Left hindlimb (tissue), 1 donor: ENCODE results near the gene EXOSC5.
A peak's percentile ranks its signal among the peaks of the same experiment; 100 is the strongest.
"Not testable (repeated sequence)": the region's sequence is repeated elsewhere in the genome, so short reads cannot be mapped to it uniquely, and the experiment has no call there.

Experiments used
- DNase-seq: peaks from one replicate; pipeline ENCODE4 v3.0.0-alpha.2; 2018

Gene EXOSC5

DNA sequence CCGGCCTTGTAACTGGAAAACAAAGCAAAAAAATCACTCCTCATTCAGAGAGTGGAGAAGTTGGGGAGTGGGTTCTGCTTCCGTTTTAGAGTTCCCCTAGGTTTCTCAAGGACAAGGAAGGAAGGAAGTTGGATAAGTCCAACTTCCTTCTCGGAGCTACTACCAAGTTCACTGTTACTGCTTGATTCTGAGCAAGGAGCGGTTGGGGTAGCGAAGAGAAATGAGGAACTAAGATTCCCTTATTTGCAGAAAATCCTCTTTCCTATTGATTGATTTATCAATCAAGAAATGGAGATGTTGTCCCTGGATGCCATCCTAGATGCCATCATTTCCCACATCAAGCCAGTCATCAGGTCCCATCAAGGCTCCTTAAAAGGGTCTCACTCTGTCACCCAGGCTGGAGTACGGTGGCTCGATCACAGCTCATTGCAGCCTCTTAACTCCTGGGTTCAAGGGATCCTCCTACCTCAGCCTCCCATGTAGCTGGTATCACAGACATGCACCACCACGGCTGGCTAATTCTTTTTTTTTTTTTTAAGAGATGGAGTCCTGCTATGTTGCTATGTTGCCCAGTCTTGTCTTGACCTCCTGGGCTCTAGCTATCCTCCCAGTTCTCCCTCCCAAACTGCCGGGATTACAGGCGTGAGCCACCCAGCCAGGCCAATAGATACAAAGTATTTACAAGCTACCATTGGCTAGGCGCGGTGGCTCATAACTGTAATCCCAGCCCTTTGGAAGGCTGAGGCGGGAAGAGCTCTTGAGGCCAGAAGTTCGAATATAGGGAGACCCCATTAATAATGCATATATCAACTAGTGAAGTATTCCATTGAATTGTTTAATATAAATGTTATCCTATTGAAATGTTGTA lies 32.4 kb downstream of the EXOSC5 start:
- DNase-seq: no peak

- peak; percentile 98 for DNase-seq
Observed at GRCh38 chr19:41363753-41364523, 33.2 kb downstream of the EXOSC5 start, which contains the start of gene B9D2. TSS of gene B9D2 (minus strand) at chr19:41364149. CDS start at chr19:41363519, 630 bp downstream.

DNA sequence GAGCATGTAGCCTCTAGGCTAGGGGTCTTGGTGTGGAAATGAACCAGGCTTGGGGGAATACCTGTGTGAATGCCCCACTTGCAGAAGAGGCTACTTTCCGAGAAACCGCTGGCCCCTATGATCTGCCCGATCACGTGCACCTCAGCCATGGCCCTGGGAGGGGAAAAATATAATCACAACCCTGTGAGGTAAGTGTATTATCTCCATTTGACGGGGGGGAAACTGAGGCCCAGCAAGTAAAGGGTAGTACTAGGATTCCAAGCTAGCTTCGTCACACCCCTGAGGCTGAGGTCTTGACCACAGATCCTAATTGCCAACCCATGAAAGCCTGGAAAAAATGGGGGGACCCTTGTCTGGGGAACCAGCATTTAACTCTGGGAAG lies 33.8 kb downstream of the EXOSC5 start:
- DNase-seq: no peak

- no peak for DNase-seq
Observed at GRCh38 chr19:41362143-41362847, 34.9 kb downstream of the EXOSC5 start.

GRCh38 chr19:41359741-41360140 lies 37.4 kb downstream of the EXOSC5 start:
- no peak for DNase-seq

GRCh38 chr19:41357746-41358145 lies 39.4 kb downstream of the EXOSC5 start:
- no peak for DNase-seq

- no peak for DNase-seq
Observed at GRCh38 chr19:41356984-41357739, 40.0 kb downstream of the EXOSC5 start.

GRCh38 chr19:41355802-41356201 lies 41.4 kb downstream of the EXOSC5 start:
- DNase-seq: no peak

DNA sequence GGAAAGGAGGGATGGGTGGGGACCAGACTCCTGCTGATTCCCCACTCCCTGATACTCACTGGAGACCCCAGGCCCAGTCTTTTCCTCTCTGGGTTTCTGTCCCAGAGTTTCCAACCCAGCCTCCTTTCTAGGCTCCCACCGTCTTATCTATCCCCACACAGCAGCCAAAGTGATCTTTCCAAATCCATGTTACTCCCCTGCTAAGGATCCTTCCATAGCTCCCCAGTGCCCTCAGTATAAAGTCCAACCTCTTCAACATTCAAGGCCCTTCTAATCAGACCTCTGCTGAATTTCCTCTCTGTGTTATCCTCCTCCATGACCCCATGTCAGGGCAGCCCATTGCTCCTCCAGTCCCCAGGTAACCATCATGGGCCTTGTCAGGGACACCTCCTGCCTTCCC lies 42.1 kb downstream of the EXOSC5 start:
- no peak for DNase-seq

DNA sequence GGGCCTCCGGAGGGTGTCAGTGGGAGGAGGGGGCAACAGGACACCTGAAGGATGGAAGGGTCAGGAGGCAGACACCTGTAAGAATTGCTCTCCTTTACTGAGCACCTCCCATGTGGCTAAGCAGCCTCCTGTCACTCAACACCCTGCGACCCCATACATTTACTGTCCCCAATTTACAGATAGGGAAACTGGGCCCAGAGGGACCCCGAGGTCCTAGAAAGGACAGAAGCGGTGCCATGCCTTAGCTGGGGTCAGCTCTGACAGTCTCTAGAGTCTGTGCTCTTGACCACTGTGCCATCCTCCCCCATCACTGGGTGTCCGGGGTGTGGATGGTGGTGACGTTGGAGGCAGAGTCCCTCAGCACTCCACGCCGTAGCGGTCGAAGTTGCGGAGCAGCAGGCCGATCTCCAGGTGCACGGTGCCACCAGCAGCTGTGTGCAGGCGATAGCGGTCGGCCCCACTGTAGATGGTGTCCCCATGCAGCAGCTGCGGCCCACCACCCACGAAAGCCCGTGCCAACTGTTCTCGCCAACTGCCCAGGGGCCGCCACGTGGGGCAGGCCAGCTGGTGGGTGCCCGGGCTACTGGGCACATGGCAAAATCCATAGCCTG lies 42.7 kb downstream of the EXOSC5 start:
- DNase-seq: no peak

DNA sequence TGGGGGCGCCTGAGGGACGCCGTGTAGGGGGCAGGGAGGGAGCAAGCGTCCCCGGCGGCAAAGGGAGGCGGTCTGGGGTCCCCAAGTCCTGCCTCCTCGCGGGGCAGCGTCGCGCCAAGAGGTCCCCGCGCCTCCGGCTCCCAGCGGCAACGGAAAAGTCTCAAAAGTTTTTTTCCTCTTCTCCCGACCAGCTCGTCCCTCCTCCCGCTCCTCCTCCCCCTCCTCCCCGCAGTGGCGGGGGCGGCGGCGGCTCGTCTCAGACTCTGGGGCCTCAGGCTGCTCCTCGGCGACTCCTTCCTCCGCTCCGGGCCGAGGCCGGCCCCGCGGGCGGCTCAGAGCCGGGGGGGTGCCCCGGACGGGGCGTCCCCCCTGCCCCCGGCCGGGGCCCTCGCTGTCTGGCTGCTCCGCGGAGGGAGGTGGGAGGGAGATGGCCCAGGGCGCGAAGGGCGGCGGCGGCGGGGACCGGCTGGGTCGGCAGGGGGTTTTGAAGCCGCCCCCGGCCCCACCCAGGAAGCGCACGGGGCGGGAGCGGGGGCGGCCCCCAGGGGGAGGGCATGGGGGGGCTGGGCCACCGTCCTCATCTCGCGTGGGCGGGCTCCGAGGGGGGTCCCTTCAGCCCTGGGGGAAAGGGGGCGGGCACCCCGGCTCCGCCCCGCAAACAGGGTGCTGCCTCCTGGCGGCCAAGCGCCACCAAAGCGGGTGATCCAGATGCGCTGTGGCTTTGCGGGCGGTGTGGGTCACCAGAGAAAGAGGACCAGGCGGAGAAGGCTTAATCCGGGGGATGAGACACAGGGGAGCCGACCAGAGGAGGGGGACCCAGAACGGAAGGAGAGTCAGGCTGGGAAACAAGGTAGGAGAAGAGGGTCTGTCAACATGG lies 43.5 kb downstream of the EXOSC5 start, which contains the start of gene TGFB1:
TGFB1 (minus strand) TSS at position 457 of the 877 bp plus-strand sequence. CDS start 878 bp downstream, outside the sequence.
- DNase-seq: peak; percentile 86

DNA sequence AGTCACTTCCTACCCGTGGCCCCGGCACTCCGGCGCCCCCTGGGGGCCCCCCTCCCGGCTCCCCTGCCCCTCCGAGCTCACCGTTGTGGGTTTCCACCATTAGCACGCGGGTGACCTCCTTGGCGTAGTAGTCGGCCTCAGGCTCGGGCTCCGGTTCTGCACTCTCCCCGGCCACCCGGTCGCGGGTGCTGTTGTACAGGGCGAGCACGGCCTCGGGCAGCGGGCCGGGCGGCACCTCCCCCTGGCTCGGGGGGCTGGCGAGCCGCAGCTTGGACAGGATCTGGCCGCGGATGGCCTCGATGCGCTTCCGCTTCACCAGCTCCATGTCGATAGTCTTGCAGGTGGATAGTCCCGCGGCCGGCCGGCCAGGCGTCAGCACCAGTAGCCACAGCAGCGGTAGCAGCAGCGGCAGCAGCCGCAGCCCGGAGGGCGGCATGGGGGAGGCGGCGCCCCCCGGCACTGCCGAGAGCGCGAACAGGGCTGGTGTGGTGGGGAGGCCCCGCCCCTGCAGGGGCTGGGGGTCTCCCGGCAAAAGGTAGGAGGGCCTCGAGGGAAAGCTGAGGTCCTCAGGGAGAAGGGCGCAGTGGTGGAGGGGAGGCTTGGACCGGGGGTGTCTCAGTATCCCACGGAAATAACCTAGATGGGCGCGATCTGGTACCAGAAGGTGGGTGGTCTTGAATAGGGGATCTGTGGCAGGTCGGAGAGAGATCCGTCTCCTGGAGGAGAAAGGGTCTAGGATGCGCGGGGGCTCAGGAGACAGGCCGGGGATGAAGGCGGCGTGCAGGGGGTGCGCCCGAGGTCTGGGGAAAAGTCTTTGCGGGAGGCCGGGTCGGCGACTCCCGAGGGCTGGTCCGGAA lies 44.3 kb downstream of the EXOSC5 start:
- DNase-seq: peak; percentile 65

- no peak for DNase-seq
Observed at GRCh38 chr19:41352279-41352608, 44.9 kb downstream of the EXOSC5 start.

- DNase-seq: peak; percentile 74
Observed at GRCh38 chr19:41351339-41352245, 45.6 kb downstream of the EXOSC5 start.

DNA sequence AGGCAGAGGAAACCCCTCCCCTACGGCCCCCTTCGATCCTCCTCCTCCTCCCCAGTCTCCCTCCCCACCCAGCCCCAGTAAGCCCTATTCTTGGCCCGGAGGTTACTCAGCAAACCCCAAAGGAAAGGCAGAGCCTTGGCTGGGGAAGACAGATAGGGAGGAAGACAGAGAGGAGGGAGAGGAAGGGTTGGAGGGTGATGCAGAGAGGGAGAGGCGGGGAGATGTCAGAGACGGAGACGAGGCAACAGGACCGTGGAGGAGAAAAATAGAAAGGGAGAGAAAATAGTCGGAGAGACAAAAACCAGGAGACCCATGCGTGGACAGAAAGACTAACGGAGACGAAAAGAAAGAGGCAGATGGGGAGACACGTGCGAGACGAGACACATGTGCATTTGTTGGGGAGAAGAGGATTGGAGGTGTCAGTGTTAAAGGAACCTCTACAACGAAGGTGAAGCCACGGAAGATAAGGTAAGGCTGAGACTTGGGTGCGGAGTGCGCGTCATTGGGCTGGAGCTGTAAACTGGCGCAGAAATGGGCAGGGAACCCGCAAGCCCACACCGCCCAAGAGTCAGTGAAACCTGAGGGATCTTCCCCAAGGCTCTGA lies 46.3 kb downstream of the EXOSC5 start:
- no peak for DNase-seq

- not testable (repeated sequence) for DNase-seq
Observed at GRCh38 chr19:41346916-41347315, 50.2 kb downstream of the EXOSC5 start.

- DNase-seq: no peak
Observed at GRCh38 chr19:41344162-41344561, 53.0 kb downstream of the EXOSC5 start.
